HEK293 (cell line): ENCODE measurements around the gene ADIG.

Experiments
- CTCF ChIA-PET: fragments of 350-600 bp; formaldehyde crosslinking; extraction: SDS; loops from one replicate; lab custom pipeline; 2021; ENCODE audit warnings: antibody characterized with exemption; lab: Yijun Ruan, JAX
- POLR2A ChIA-PET: fragments of 300-600 bp; formaldehyde crosslinking; extraction: SDS; loops from one replicate; lab custom pipeline; 2020; ENCODE audit warnings: antibody characterized with exemption, inconsistent platforms; lab: Yijun Ruan, JAX
- H3K27ac ChIP-seq: fragments of 200-500 bp; sonication (Bioruptor generic); 2 replicates; pipeline ENCODE4 v1.5.1; 2014; ENCODE audit warnings: low read depth, low read length, control low read depth, inconsistent platforms; ENCODE audit errors: extremely low read depth
- H3K36me3 ChIP-seq, 2 experiments: fragments of 200-500 bp in 1 of 2; sonication (Bioruptor generic) in 1 of 2; 1 replicate in 1 of 2; 2 replicates in 1 of 2; pipeline ENCODE4 v1.5.1; 2014 to 2017; ENCODE audit warnings: inconsistent platforms in 2 of 2, low read length in 2 of 2; ENCODE audit not compliant: control insufficient read depth in 2 of 2, insufficient read depth in 1 of 2
- H3K4me1 ChIP-seq: fragments of 200-500 bp; sonication (Bioruptor generic); 2 replicates; pipeline ENCODE4 v1.5.1; 2014; ENCODE audit warnings: mild to moderate bottlenecking, low read length, inconsistent platforms; ENCODE audit not compliant: control insufficient read depth, insufficient read depth
- H3K4me3 ChIP-seq: 2 replicates; pipeline ENCODE4 v1.5.1; 2011; ENCODE audit warnings: low read depth, mild to moderate bottlenecking, control low read depth, low read length, moderate library complexity
- H3K9me3 ChIP-seq: fragments of 200-500 bp; sonication (Bioruptor generic); 2 replicates; pipeline ENCODE4 v1.5.1; 2014; ENCODE audit warnings: low read depth, low read length, inconsistent platforms; ENCODE audit not compliant: control insufficient read depth, insufficient read depth
- BCL11A ChIP-seq: fragments of 450-650 bp; formaldehyde crosslinking; IDR thresholded peaks from 2 replicates; pipeline ENCODE4 v1.5.1; 2016; ENCODE audit warnings: low read depth, missing biosample characterization, missing genetic modification characterization
- BCL11B ChIP-seq: fragments of 450-650 bp; formaldehyde crosslinking; IDR thresholded peaks from 2 replicates; pipeline ENCODE4 v1.5.1; 2016; ENCODE audit warnings: low read depth, missing biosample characterization, missing genetic modification characterization
- HOXC10 ChIP-seq: sonication (generic); formaldehyde crosslinking; IDR thresholded peaks from 2 replicates; pipeline ENCODE4 v1.8.1; 2023; ENCODE audit warnings: mild to moderate bottlenecking, missing genetic modification reagents
- KLF8 ChIP-seq: fragments of 450-650 bp; formaldehyde crosslinking; IDR thresholded peaks from 2 replicates; pipeline ENCODE4 v1.5.1; 2016; ENCODE audit warnings: missing biosample characterization, missing genetic modification characterization
- REPIN1 ChIP-seq: fragments of 450-650 bp; formaldehyde crosslinking; IDR thresholded peaks from 2 replicates; pipeline ENCODE4 v1.5.1; 2017; ENCODE audit warnings: missing biosample characterization, missing genetic modification characterization, low read depth
- TSHZ1 ChIP-seq: fragments of 450-650 bp; formaldehyde crosslinking; IDR thresholded peaks from 2 replicates; pipeline ENCODE4 v1.5.1; 2016; ENCODE audit warnings: missing biosample characterization, missing genetic modification characterization, borderline replicate concordance
- YY2 ChIP-seq: fragments of 450-650 bp; formaldehyde crosslinking; IDR thresholded peaks from 2 replicates; pipeline ENCODE4 v1.5.1; 2016; ENCODE audit warnings: missing biosample characterization, missing genetic modification characterization
- ZBTB11 ChIP-seq: fragments of 450-650 bp; formaldehyde crosslinking; conservative IDR thresholded peaks from 2 replicates; pipeline ENCODE4 v1.5.1; 2016; ENCODE audit warnings: low read depth, missing biosample characterization, missing genetic modification characterization
- ZEB2 ChIP-seq: fragments of 450-650 bp; formaldehyde crosslinking; IDR thresholded peaks from 2 replicates; pipeline ENCODE4 v1.5.1; 2016; ENCODE audit warnings: missing biosample characterization, missing genetic modification characterization
- ZFP69B ChIP-seq: fragments of 450-650 bp; formaldehyde crosslinking; IDR thresholded peaks from 2 replicates; pipeline ENCODE4 v1.5.1; 2016; ENCODE audit warnings: missing biosample characterization, missing genetic modification characterization
- ZNF157 ChIP-seq: fragments of 450-650 bp; formaldehyde crosslinking; IDR thresholded peaks from 2 replicates; pipeline ENCODE4 v1.5.1; 2016; ENCODE audit warnings: missing biosample characterization, missing genetic modification characterization
- ZNF174 ChIP-seq: fragments of 450-650 bp; formaldehyde crosslinking; IDR thresholded peaks from 2 replicates; pipeline ENCODE4 v1.5.0; 2017; ENCODE audit warnings: missing biosample characterization, mild to moderate bottlenecking, missing genetic modification characterization
- ZNF335 ChIP-seq: fragments of 450-650 bp; formaldehyde crosslinking; conservative IDR thresholded peaks from 2 replicates; pipeline ENCODE4 v1.5.1; 2016; ENCODE audit warnings: missing biosample characterization, missing genetic modification characterization
- ZNF416 ChIP-seq: fragments of 450-650 bp; formaldehyde crosslinking; IDR thresholded peaks from 2 replicates; pipeline ENCODE4 v1.5.1; 2016; ENCODE audit warnings: missing biosample characterization, missing genetic modification characterization
- ZNF529 ChIP-seq: fragments of 450-650 bp; formaldehyde crosslinking; IDR thresholded peaks from 2 replicates; pipeline ENCODE4 v1.5.1; 2017; ENCODE audit warnings: missing genetic modification characterization, missing biosample characterization; ENCODE audit not compliant: insufficient replicate concordance
- ZNF544 ChIP-seq: fragments of 450-650 bp; formaldehyde crosslinking; IDR thresholded peaks from 2 replicates; pipeline ENCODE4 v1.5.0; 2017; ENCODE audit warnings: missing biosample characterization, missing genetic modification characterization
- ZNF548 ChIP-seq: fragments of 450-650 bp; formaldehyde crosslinking; IDR thresholded peaks from 2 replicates; pipeline ENCODE4 v1.5.1; 2016; ENCODE audit warnings: missing biosample characterization, missing genetic modification characterization
- ZNF549 ChIP-seq: fragments of 450-650 bp; IDR thresholded peaks from 2 replicates; pipeline ENCODE4 v1.5.1; 2018; ENCODE audit warnings: missing biosample characterization, missing genetic modification characterization, mild to moderate bottlenecking, inconsistent platforms, moderate library complexity
- ZNF558 ChIP-seq: fragments of 450-650 bp; formaldehyde crosslinking; IDR thresholded peaks from 2 replicates; pipeline ENCODE4 v1.5.1; 2016; ENCODE audit warnings: missing biosample characterization, missing genetic modification characterization
- ZNF596 ChIP-seq: fragments of 450-650 bp; IDR thresholded peaks from 2 replicates; pipeline ENCODE4 v1.5.0; 2018; ENCODE audit warnings: missing biosample characterization, mild to moderate bottlenecking, missing genetic modification characterization, moderate library complexity
- ZNF670 ChIP-seq: fragments of 450-650 bp; formaldehyde crosslinking; IDR thresholded peaks from 2 replicates; pipeline ENCODE4 v1.5.1; 2016; ENCODE audit warnings: missing biosample characterization, missing genetic modification characterization, low read depth
- ZNF747 ChIP-seq: fragments of 450-650 bp; formaldehyde crosslinking; IDR thresholded peaks from 2 replicates; pipeline ENCODE4 v1.5.1; 2016; ENCODE audit warnings: missing biosample characterization, missing genetic modification characterization
- ZNF76 ChIP-seq: fragments of 450-650 bp; formaldehyde crosslinking; IDR thresholded peaks from 2 replicates; pipeline ENCODE4; 2016; ENCODE audit warnings: low read depth, missing biosample characterization, missing genetic modification characterization, borderline replicate concordance
- ZSCAN23 ChIP-seq: fragments of 450-650 bp; formaldehyde crosslinking; IDR thresholded peaks from 2 replicates; pipeline ENCODE4 v1.5.1; 2016; ENCODE audit warnings: missing biosample characterization, missing genetic modification characterization
- ZSCAN5A ChIP-seq: fragments of 450-650 bp; formaldehyde crosslinking; IDR thresholded peaks from 2 replicates; pipeline ENCODE4 v1.5.1; 2016; ENCODE audit warnings: missing biosample characterization, missing genetic modification characterization

ADIG gene

GRCh38 chr20:38557174-38557573, 23.8 kb upstream of the ADIG start:
- TF ChIP-seq ZNF670 (tag by site-specific recombination) (no peak), ZNF76 (no peak)
- H3K4me3 ChIP-seq, result no peak overlapping the region
- H3K36me3 ChIP-seq, result peaks cover 26 to 79% of the 10 kb centered on the region in 2 experiments
- ChIA-PET CTCF (interaction anchor here (0.6 kb wide), 1 partner anchor 84 kb away, joined by 3 read pairs; the partner anchor contains the start of gene RALGAPB), POLR2A (no interaction called here)
- no peaks in the 10 kb centered on the region for H3K4me1 ChIP-seq
- H3K27ac ChIP-seq, result no peak overlapping the region
- H3K9me3 ChIP-seq, result no peaks in the 10 kb centered on the region

GRCh38 chr20:38558596-38559360, 22.2 kb upstream of the ADIG start:
- Histone ChIP-seq H3K4me1 (no peaks in the 10 kb centered on the region), H3K27ac (no peak overlapping the region), H3K9me3 (no peaks in the 10 kb centered on the region), H3K4me3 (no peak overlapping the region), H3K36me3 (peaks cover 21 to 71% of the 10 kb centered on the region in 2 experiments)
- POLR2A ChIA-PET, result no interaction called here
- CTCF ChIA-PET, result no interaction called here
- TF ChIP-seq KLF8 (tag by site-specific recombination) (no peak), ZFP69B (tag by site-specific recombination) (no peak), ZSCAN5A (tag by site-specific recombination) (no peak), HOXC10 (CRISPR knock-in tag) (no peak), ZNF558 (tag by site-specific recombination) (no peak), REPIN1 (no peak), ZNF544 (tag by site-specific recombination) (no peak), ZNF335 (tag by site-specific recombination) (no peak), BCL11A (tag by site-specific recombination) (no peak), ZNF596 (no peak), ZNF549 (tag by site-specific recombination) (no peak), ZNF416 (tag by site-specific recombination) (no peak), ZNF548 (tag by site-specific recombination) (no peak), ZEB2 (tag by site-specific recombination) (no peak), TSHZ1 (tag by site-specific recombination) (no peak)

- no peak overlapping the region for H3K4me3 ChIP-seq
- H3K27ac ChIP-seq, result no peak overlapping the region
- H3K36me3 ChIP-seq, result peaks cover 15 to 69% of the 10 kb centered on the region in 2 experiments
- no peaks in the 10 kb centered on the region for H3K9me3 ChIP-seq
- no peaks in the 10 kb centered on the region for H3K4me1 ChIP-seq
- ChIA-PET POLR2A (no interaction called here), CTCF (interaction anchor here (0.6 kb wide), 2 partner anchors 178 to 755 kb away, joined by 3 to 4 read pairs; no protein-coding TSS in a partner anchor)
- TF ChIP-seq ZNF529 (tag by site-specific recombination) (no peak), BCL11B (no peak), YY2 (tag by site-specific recombination) (no peak), ZSCAN23 (tag by site-specific recombination) (no peak), ZNF157 (tag by site-specific recombination) (no peak), ZNF747 (tag by site-specific recombination) (no peak), ZBTB11 (no peak), ZNF174 (tag by site-specific recombination) (no peak)
These were observed 21.2 kb upstream of the ADIG start for GRCh38 chr20:38559764-38560163.
